ENCODE measurements around the gene OR1J2. TPM values are rescaled to one million over a fixed set of nuclear protein-coding genes. Genes with fewer than 3 reads are reported as not detected.

OR1J2 gene
- total RNA-seq, 4 donors from 2014 or later, result not detected

- TF ChIP-seq CTCF (IDR thresholded peaks at IDR 0.05; ENCODE audit: low read depth), result no peak
Measured at GRCh38 chr9:122552812-122553211, 42.2 kb downstream of the OR1J2 start, which contains the start of gene OR1N2. TSS of gene OR1N2 (plus strand) at chr9:122553112. CDS start at chr9:122553212, 100 bp downstream.

Other genes starting within 250 kb of the OR1J2 start
- 10 to 100 TPM in 2 of 4 donors, 1 to 10 TPM in 2; 8.1 to 18.8 (median 10.1) TPM for gene RBM18, start 246.0 kb upstream of the OR1J2 start, total RNA-seq
- 10 to 100 TPM; 34.8 to 61.0 (median 42.5) TPM for gene MRRF, start 245.9 kb upstream of the OR1J2 start, total RNA-seq
- gene PTGS1, start 139.8 kb upstream of the OR1J2 start, total RNA-seq, result 1 to 10 TPM; 4.5 to 9.5 (median 5.2) TPM
- gene OR1J1, start 32.9 kb upstream of the OR1J2 start, total RNA-seq, result not detected
- not detected for gene OR1J4, start 8.3 kb downstream of the OR1J2 start, total RNA-seq
- gene OR1N1, start 16.5 kb downstream of the OR1J2 start, total RNA-seq, result not detected
- not detected for gene OR1N2, start 42.3 kb downstream of the OR1J2 start, total RNA-seq
- gene OR1L8, start 72.6 kb downstream of the OR1J2 start, total RNA-seq, result under 1 TPM in 2 of 4 donors, not detected in 2; 0.49 to 0.66 TPM
- not detected for gene OR1Q1, start 103.9 kb downstream of the OR1J2 start, total RNA-seq
- 1 to 10 TPM in 1 of 4 donors, under 1 TPM in 1, not detected in 2; 0.44 to 1.2 TPM for gene OR1B1, start 146.8 kb downstream of the OR1J2 start, total RNA-seq
- gene OR1L1, start 150.9 kb downstream of the OR1J2 start, total RNA-seq, result not detected
- not detected for gene OR1L3, start 164.3 kb downstream of the OR1J2 start, total RNA-seq
- not detected for gene OR1L4, start 213.2 kb downstream of the OR1J2 start, total RNA-seq
- gene OR1L6, start 231.5 kb downstream of the OR1J2 start, total RNA-seq, result not detected

Data from subcutaneous adipose tissue (tissue), 4 donors.